DND-41 (cell line): ENCODE data around the gene OGFRL1.

Experiments used
- CTCF ChIP-seq: IDR thresholded peaks from 2 replicates; pipeline ENCODE4 v1.5.1; 2012; ENCODE audit warnings: borderline replicate concordance, low read length, moderate library complexity, mild to moderate bottlenecking; ENCODE audit not compliant: poor library complexity, severe bottlenecking; ENCODE audit errors: extremely low read depth
- EZH2 ChIP-seq: IDR thresholded peaks from 3 replicates; pipeline ENCODE4 v1.6.1; 2012; ENCODE audit warnings: borderline replicate concordance, low read depth, mild to moderate bottlenecking, moderate library complexity, low read length, inconsistent platforms; ENCODE audit not compliant: severe bottlenecking

GRCh38 chr6:71277926-71278600 lies 10.5 kb upstream of the OGFRL1 start:
- TF ChIP-seq CTCF (no peak), EZH2 (no peak)
